ENCODE data around the gene PTGIS. TPM values are rescaled to one million over a fixed set of nuclear protein-coding genes. Genes with fewer than 3 reads are reported as not detected.

PTGIS gene
- polyA plus RNA-seq, 3 donors = not detected

GRCh38 chr20:49503176-49503575 lies 64.8 kb downstream of the PTGIS start:
- Histone ChIP-seq H3K27me3 (ENCODE audit: control insufficient read depth in 2 of 2, insufficient read depth in 2 of 2, low read length in 2 of 2) (peaks cover 0 to 4% of the 10 kb centered on the region in 2 donors), H3K9me3 (replicated peaks in 1 of 2; ENCODE audit: control insufficient read depth in 1 of 2, insufficient read depth in 1 of 2, low read length in 2 of 2) (peaks cover 0 to 2% of the 10 kb centered on the region in 2 donors), H3K79me2 (ENCODE audit: insufficient read depth, low read length) (no peaks in the 10 kb centered on the region), H3K4me1 (ENCODE audit: control insufficient read depth in 1 of 2, insufficient read depth in 2 of 2, low read length in 2 of 2) (no peaks in the 10 kb centered on the region), H3K9ac (ENCODE audit: insufficient read depth, low read length, poor library complexity, severe bottlenecking) (no peak overlapping the region), H3K4me3 (replicated peaks in 1 of 3; ENCODE audit: low read depth in 2 of 3, low read length in 3 of 3) (no peak overlapping the region), H3K27ac (ENCODE audit: low read depth in 1 of 2, low read length in 2 of 2) (no peak overlapping the region), H2AFZ (ENCODE audit: insufficient read depth, low read depth, low read length, poor library complexity, severe bottlenecking) (no peak overlapping the region), H4K20me1 (ENCODE audit: insufficient read depth, low read length) (no peaks in the 10 kb centered on the region), H3K36me3 (replicated peaks in 1 of 2; ENCODE audit: control insufficient read depth in 1 of 2, insufficient read depth in 2 of 2, low read length in 2 of 2) (no peaks in the 10 kb centered on the region), H3K4me2 (replicated peaks; ENCODE audit: extremely low read depth, low read length, poor library complexity, severe bottlenecking) (no peak overlapping the region)
- no peak overlapping the region for H3K27ac Mint-ChIP-seq
- no peak for TF ChIP-seq CTCF (IDR thresholded peaks at IDR 0.05)
- H3K4me1 Mint-ChIP-seq = no peaks in the 10 kb centered on the region
- H3K4me3 Mint-ChIP-seq = no peak overlapping the region
- no peaks in the 10 kb centered on the region for H3K36me3 Mint-ChIP-seq
- WGBS (ENCODE audit: insufficient coverage) = 86% methylated on average over 5 of the region's 6 CpGs
- intact Hi-C loops (cut with micrococcal nuclease) = no loop called here
- peaks cover 0 to 5% (median 2%) of the 10 kb centered on the region in 7 donors for H3K9me3 Mint-ChIP-seq
- peaks cover 18 to 29% (median 25%) of the 10 kb centered on the region in 3 donors for H3K27me3 Mint-ChIP-seq (ENCODE audit: low read depth in 3 of 3)
- no peak for DNase-seq

GRCh38 chr20:49501917-49502316 lies 66.0 kb downstream of the PTGIS start:
- no peak overlapping the region for H3K27ac Mint-ChIP-seq
- intact Hi-C loops (cut with micrococcal nuclease) = no loop called here
- WGBS (ENCODE audit: insufficient coverage) = 90% methylated on average over 2 of the region's 3 CpGs
- H3K36me3 Mint-ChIP-seq = no peaks in the 10 kb centered on the region
- H3K9ac ChIP-seq (ENCODE audit: insufficient read depth, low read length, poor library complexity, severe bottlenecking) = no peak overlapping the region
- TF ChIP-seq CTCF (IDR thresholded peaks at IDR 0.05) = no peak
- H3K9me3 ChIP-seq (replicated peaks in 1 of 2; ENCODE audit: control insufficient read depth in 1 of 2, insufficient read depth in 1 of 2, low read length in 2 of 2) = peaks cover 0 to 2% of the 10 kb centered on the region in 2 donors
- H2AFZ ChIP-seq (ENCODE audit: insufficient read depth, low read depth, low read length, poor library complexity, severe bottlenecking) = no peak overlapping the region
- no peaks in the 10 kb centered on the region for H4K20me1 ChIP-seq (ENCODE audit: insufficient read depth, low read length)
- DNase-seq = no peak
- peaks cover 0 to 4% of the 10 kb centered on the region in 2 donors for H3K27me3 ChIP-seq (ENCODE audit: control insufficient read depth in 2 of 2, insufficient read depth in 2 of 2, low read length in 2 of 2)
- no peak overlapping the region for H3K27ac ChIP-seq (ENCODE audit: low read depth in 1 of 2, low read length in 2 of 2)
- no peaks in the 10 kb centered on the region for H3K4me1 ChIP-seq (ENCODE audit: control insufficient read depth in 1 of 2, insufficient read depth in 2 of 2, low read length in 2 of 2)
- H3K4me3 ChIP-seq (replicated peaks in 1 of 3; ENCODE audit: low read depth in 2 of 3, low read length in 3 of 3) = no peak overlapping the region
- no peak overlapping the region for H3K4me3 Mint-ChIP-seq
- no peaks in the 10 kb centered on the region for H3K36me3 ChIP-seq (replicated peaks in 1 of 2; ENCODE audit: control insufficient read depth in 1 of 2, insufficient read depth in 2 of 2, low read length in 2 of 2)
- peaks cover 25 to 34% (median 28%) of the 10 kb centered on the region in 3 donors for H3K27me3 Mint-ChIP-seq (ENCODE audit: low read depth in 3 of 3)
- H3K4me1 Mint-ChIP-seq = no peaks in the 10 kb centered on the region
- H3K79me2 ChIP-seq (ENCODE audit: insufficient read depth, low read length) = no peaks in the 10 kb centered on the region
- H3K4me2 ChIP-seq (replicated peaks; ENCODE audit: extremely low read depth, low read length, poor library complexity, severe bottlenecking) = no peak overlapping the region
- H3K9me3 Mint-ChIP-seq = peaks cover 0 to 7% (median 2%) of the 10 kb centered on the region in 7 donors
